ENCODE results near the gene CFAP58.

DNA sequence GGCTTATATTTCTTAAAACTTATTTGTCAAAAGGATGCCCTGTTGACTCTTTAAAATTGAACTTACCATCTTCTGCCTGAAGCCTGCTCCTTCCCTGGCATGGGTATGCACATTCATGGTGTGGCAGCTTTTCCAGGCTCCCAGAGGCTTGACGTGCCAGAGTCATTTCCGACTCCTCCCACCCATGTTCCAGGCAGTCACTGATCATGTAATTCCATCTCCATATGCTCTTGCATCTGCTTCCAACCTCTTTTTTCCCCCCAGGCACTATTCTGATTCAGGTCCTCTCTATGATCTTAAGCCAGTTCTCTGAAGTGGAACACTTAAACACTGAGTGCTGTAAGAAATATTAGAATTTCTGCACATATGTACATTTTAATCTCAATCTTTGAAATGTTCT, 82.2 kb downstream of the CFAP58 start:
- TF ChIP-seq CTCF (IDR thresholded peaks at IDR 0.05) (no peak), EZH2 (IDR thresholded peaks at IDR 0.05; ENCODE audit: borderline replicate concordance, insufficient read depth, low read depth, low read length, poor library complexity, severe bottlenecking) (no peak)

Data from B cell (primary cell).